Measurements from ENCODE around the gene BLID. TPM values are rescaled to one million over a fixed set of nuclear protein-coding genes. Genes with fewer than 3 reads are reported as not detected.

BLID gene
- total RNA-seq, 1 donor from 2014 or later: not detected

- Mint-ChIP-seq H3K27ac (no peak overlapping the region), H3K9me3 (no peaks in the 10 kb centered on the region), H3K27me3 (ENCODE audit: low read depth) (no peaks in the 10 kb centered on the region), H3K4me1 (ENCODE audit: low read depth) (no peaks in the 10 kb centered on the region), H3K36me3 (ENCODE audit: low read depth) (no peaks in the 10 kb centered on the region), H3K4me3 (ENCODE audit: low read depth) (no peak overlapping the region)
- intact Hi-C loops (cut with micrococcal nuclease): no loop called here
- no peak for DNase-seq (ENCODE audit: low spot score)
These were observed 34.9 kb downstream of the BLID start for GRCh38 chr11:122081073-122081472.

DNA sequence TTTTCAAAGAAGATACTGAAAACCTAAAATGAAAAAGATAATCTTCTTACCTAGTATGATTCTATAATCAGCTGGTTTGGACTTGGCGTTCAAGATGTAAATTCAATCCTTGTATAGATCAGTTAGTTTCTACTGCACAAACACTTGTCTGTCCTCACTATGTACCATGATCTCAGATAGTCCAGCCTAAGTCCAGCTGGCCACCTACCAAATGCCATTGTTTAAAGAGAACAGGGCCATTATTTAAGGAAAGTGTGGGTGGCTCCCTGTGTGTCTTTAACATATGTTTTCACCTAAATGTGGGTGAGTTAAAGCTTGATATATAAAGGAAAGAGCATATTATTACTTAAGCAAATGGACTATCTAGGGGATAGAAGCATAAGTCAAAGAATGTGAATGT lies 38.6 kb downstream of the BLID start:
- Mint-ChIP-seq H3K36me3 (ENCODE audit: low read depth) (no peaks in the 10 kb centered on the region), H3K27me3 (ENCODE audit: low read depth) (no peaks in the 10 kb centered on the region), H3K9me3 (no peaks in the 10 kb centered on the region), H3K27ac (no peak overlapping the region), H3K4me3 (ENCODE audit: low read depth) (no peak overlapping the region), H3K4me1 (ENCODE audit: low read depth) (no peaks in the 10 kb centered on the region)
- intact Hi-C loops (cut with micrococcal nuclease): no loop called here
- DNase-seq (ENCODE audit: low spot score): no peak

- H3K4me3 Mint-ChIP-seq (ENCODE audit: low read depth): no peak overlapping the region
- H3K27me3 Mint-ChIP-seq (ENCODE audit: low read depth): no peaks in the 10 kb centered on the region
- H3K27ac Mint-ChIP-seq: no peak overlapping the region
- no peaks in the 10 kb centered on the region for H3K4me1 Mint-ChIP-seq (ENCODE audit: low read depth)
- H3K36me3 Mint-ChIP-seq (ENCODE audit: low read depth): no peaks in the 10 kb centered on the region
- DNase-seq (ENCODE audit: low spot score): no peak
- H3K9me3 Mint-ChIP-seq: no peaks in the 10 kb centered on the region
- intact Hi-C loops (cut with micrococcal nuclease): no loop called here
These were observed 39.4 kb downstream of the BLID start for GRCh38 chr11:122076512-122077120.

DNA sequence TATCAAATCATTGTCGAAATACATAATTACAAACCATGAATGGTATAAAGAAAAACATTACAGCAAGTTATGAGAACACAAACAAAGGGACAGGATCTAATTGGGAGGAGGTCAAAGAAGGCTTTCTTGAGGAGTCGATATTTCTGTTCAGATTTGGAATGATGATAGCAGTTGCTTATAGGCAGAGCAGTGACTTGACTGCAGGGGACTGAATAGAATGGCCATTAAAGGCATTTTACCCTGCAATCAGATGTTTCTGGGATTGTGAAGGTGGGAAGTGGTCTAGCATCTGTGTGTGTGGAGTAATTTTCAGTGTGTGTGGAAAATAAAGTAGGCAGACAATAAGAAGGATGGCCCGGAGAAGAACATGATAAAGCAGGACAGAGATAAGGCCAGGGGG lies 41.0 kb downstream of the BLID start:
- Mint-ChIP-seq H3K27me3 (ENCODE audit: low read depth) (no peaks in the 10 kb centered on the region), H3K27ac (no peak overlapping the region), H3K36me3 (ENCODE audit: low read depth) (no peaks in the 10 kb centered on the region), H3K4me1 (ENCODE audit: low read depth) (no peaks in the 10 kb centered on the region), H3K4me3 (ENCODE audit: low read depth) (no peak overlapping the region), H3K9me3 (no peaks in the 10 kb centered on the region)
- no peak for DNase-seq (ENCODE audit: low spot score)
- intact Hi-C loops (cut with micrococcal nuclease): no loop called here

GRCh38 chr11:122074022-122074421 lies 42.0 kb downstream of the BLID start:
- no peaks in the 10 kb centered on the region for H3K4me1 Mint-ChIP-seq (ENCODE audit: low read depth)
- intact Hi-C loops (cut with micrococcal nuclease): no loop called here

DNA sequence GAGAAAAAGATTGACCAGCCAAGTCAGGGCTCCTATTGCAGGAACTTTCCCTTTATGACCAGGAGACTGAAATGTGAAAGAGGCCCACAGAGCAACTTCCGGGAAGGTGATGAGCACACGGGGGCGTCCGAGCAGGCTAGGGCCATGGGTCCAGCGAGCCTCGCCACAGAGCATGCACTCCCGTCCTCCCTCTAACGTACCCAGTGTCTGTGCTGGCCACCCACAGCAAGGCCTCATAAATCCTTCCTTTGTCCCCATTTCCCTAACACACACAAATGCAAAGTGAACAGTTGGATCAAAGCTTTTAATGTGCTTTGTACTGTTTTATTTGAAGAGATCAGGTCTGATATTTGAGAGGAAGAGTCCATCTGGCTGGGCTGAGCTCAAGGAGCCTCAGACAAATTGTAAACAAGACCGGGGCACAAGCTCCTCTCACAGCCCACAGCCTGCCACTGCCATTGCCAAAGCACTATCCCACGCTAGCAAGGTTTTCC lies 44.3 kb downstream of the BLID start:
- H3K4me3 Mint-ChIP-seq (ENCODE audit: low read depth): no peak overlapping the region
- intact Hi-C loops (cut with micrococcal nuclease): no loop called here
- no peaks in the 10 kb centered on the region for H3K4me1 Mint-ChIP-seq (ENCODE audit: low read depth)
- no peak overlapping the region for H3K27ac Mint-ChIP-seq
- no peak for DNase-seq (ENCODE audit: low spot score)
- H3K27me3 Mint-ChIP-seq (ENCODE audit: low read depth): peaks cover 2% of the 10 kb centered on the region
- H3K9me3 Mint-ChIP-seq: no peaks in the 10 kb centered on the region
- no peaks in the 10 kb centered on the region for H3K36me3 Mint-ChIP-seq (ENCODE audit: low read depth)

More at GRCh38 chr11:122074022-122074421, 42.0 kb downstream of the BLID start:
- DNase-seq (ENCODE audit: low spot score): no peak
- H3K27ac Mint-ChIP-seq: no peak overlapping the region
- H3K36me3 Mint-ChIP-seq (ENCODE audit: low read depth): no peaks in the 10 kb centered on the region
- H3K27me3 Mint-ChIP-seq (ENCODE audit: low read depth): peaks cover under 1% of the 10 kb centered on the region
- no peak overlapping the region for H3K4me3 Mint-ChIP-seq (ENCODE audit: low read depth)
- no peaks in the 10 kb centered on the region for H3K9me3 Mint-ChIP-seq

DNA sequence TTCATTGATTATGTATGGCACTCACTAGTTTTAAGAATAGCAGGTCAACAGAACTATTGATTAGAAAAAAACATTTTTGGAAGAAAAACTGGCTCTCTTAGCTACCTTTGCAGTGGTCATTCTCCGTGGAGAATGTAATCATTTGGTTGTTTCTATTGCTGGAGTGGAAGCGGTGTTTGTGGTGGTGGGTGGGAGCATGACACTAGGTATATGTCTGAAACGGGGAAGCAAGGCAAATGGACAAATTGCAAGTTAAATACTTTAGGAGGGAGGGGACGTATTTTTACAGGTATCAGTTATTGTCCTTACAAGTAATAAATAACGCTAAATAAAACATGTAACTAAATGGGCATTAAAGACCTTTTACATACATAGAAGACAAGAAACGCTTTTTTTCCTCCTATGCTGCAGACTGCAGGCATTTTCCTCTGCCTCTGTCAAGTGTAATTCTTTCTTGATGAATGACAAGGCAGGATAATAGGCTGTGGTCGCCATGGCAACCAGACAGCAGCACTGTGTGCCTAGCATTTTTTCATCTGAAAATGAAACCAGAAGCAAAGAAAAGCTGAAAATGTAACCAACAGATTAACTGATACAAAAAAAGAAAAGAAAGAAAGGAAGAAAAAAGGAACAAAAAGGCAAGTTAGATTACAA lies 46.2 kb downstream of the BLID start:
- Mint-ChIP-seq H3K4me3 (ENCODE audit: low read depth) (no peak overlapping the region), H3K36me3 (ENCODE audit: low read depth) (no peaks in the 10 kb centered on the region), H3K4me1 (ENCODE audit: low read depth) (no peaks in the 10 kb centered on the region), H3K27ac (no peak overlapping the region), H3K9me3 (no peaks in the 10 kb centered on the region), H3K27me3 (ENCODE audit: low read depth) (peaks cover 2% of the 10 kb centered on the region)
- DNase-seq (ENCODE audit: low spot score): peak; percentile 9
- intact Hi-C loops (cut with micrococcal nuclease): no loop called here

GRCh38 chr11:122068837-122069236 lies 47.2 kb downstream of the BLID start:
- Mint-ChIP-seq H3K9me3 (no peaks in the 10 kb centered on the region), H3K36me3 (ENCODE audit: low read depth) (no peaks in the 10 kb centered on the region), H3K4me3 (ENCODE audit: low read depth) (no peak overlapping the region), H3K4me1 (ENCODE audit: low read depth) (no peaks in the 10 kb centered on the region), H3K27me3 (ENCODE audit: low read depth) (peaks cover 2% of the 10 kb centered on the region), H3K27ac (no peak overlapping the region)
- intact Hi-C loops (cut with micrococcal nuclease): no loop called here
- DNase-seq (ENCODE audit: low spot score): no peak

- DNase-seq (ENCODE audit: low spot score): no peak
- H3K9me3 Mint-ChIP-seq: no peaks in the 10 kb centered on the region
- H3K36me3 Mint-ChIP-seq (ENCODE audit: low read depth): no peaks in the 10 kb centered on the region
- H3K4me1 Mint-ChIP-seq (ENCODE audit: low read depth): no peaks in the 10 kb centered on the region
- intact Hi-C loops (cut with micrococcal nuclease): no loop called here
- no peak overlapping the region for H3K27ac Mint-ChIP-seq
- no peak overlapping the region for H3K4me3 Mint-ChIP-seq (ENCODE audit: low read depth)
- peaks cover 2% of the 10 kb centered on the region for H3K27me3 Mint-ChIP-seq (ENCODE audit: low read depth)
These were observed 47.9 kb downstream of the BLID start for GRCh38 chr11:122068141-122068540.

Measured in activated T-helper 2 cell treated with anti-CD3 and anti-CD28 coated beads, Interferon-gamma antibody, Interleukin-2, Interleukin-4, amounts not matched to agents 10 μg/mL and 5 μg/mL and 100 μg/mL, durations not matched to agents 14 hours and 24 hours and 36 hours (primary cell).